HEK293 (cell line): ENCODE data around the gene SOAT2.

Experiments
- CTCF ChIA-PET: fragments of 350-600 bp; formaldehyde crosslinking; extraction: SDS; loops from one replicate; lab custom pipeline; 2021; ENCODE audit warnings: antibody characterized with exemption; lab: Yijun Ruan, JAX
- POLR2A ChIA-PET: fragments of 300-600 bp; formaldehyde crosslinking; extraction: SDS; loops from one replicate; lab custom pipeline; 2020; ENCODE audit warnings: antibody characterized with exemption, inconsistent platforms; lab: Yijun Ruan, JAX
- H3K27ac ChIP-seq: fragments of 200-500 bp; sonication (Bioruptor generic); 2 replicates; pipeline ENCODE4 v1.5.1; 2014; ENCODE audit warnings: low read depth, low read length, control low read depth, inconsistent platforms; ENCODE audit errors: extremely low read depth
- H3K36me3 ChIP-seq, 2 experiments: fragments of 200-500 bp in 1 of 2; sonication (Bioruptor generic) in 1 of 2; 1 replicate in 1 of 2; 2 replicates in 1 of 2; pipeline ENCODE4 v1.5.1; 2014 to 2017; ENCODE audit warnings: inconsistent platforms in 2 of 2, low read length in 2 of 2; ENCODE audit not compliant: control insufficient read depth in 2 of 2, insufficient read depth in 1 of 2
- H3K4me1 ChIP-seq: fragments of 200-500 bp; sonication (Bioruptor generic); 2 replicates; pipeline ENCODE4 v1.5.1; 2014; ENCODE audit warnings: mild to moderate bottlenecking, low read length, inconsistent platforms; ENCODE audit not compliant: control insufficient read depth, insufficient read depth
- H3K4me3 ChIP-seq: 2 replicates; pipeline ENCODE4 v1.5.1; 2011; ENCODE audit warnings: low read depth, mild to moderate bottlenecking, control low read depth, low read length, moderate library complexity
- H3K9me3 ChIP-seq: fragments of 200-500 bp; sonication (Bioruptor generic); 2 replicates; pipeline ENCODE4 v1.5.1; 2014; ENCODE audit warnings: low read depth, low read length, inconsistent platforms; ENCODE audit not compliant: control insufficient read depth, insufficient read depth
- BCL11A ChIP-seq: fragments of 450-650 bp; formaldehyde crosslinking; IDR thresholded peaks from 2 replicates; pipeline ENCODE4 v1.5.1; 2016; ENCODE audit warnings: low read depth, missing biosample characterization, missing genetic modification characterization
- IKZF3 ChIP-seq: fragments of 450-650 bp; IDR thresholded peaks from 2 replicates; pipeline ENCODE4 v1.5.0; 2018; ENCODE audit warnings: missing biosample characterization, mild to moderate bottlenecking, missing genetic modification characterization, moderate library complexity
- KLF1 ChIP-seq: fragments of 450-650 bp; formaldehyde crosslinking; IDR thresholded peaks from 2 replicates; pipeline ENCODE4 v1.5.1; 2016; ENCODE audit warnings: missing biosample characterization, missing genetic modification characterization
- SP7 ChIP-seq: fragments of 450-650 bp; formaldehyde crosslinking; IDR thresholded peaks from 2 replicates; pipeline ENCODE4 v1.5.1; 2016; ENCODE audit warnings: missing biosample characterization, missing genetic modification characterization
- ZBTB17 ChIP-seq: fragments of 450-650 bp; formaldehyde crosslinking; IDR thresholded peaks from 2 replicates; pipeline ENCODE4 v1.5.1; 2016; ENCODE audit warnings: missing biosample characterization, missing genetic modification characterization
- ZBTB48 ChIP-seq: fragments of 450-650 bp; formaldehyde crosslinking; IDR thresholded peaks from 2 replicates; pipeline ENCODE4 v1.5.1; 2016; ENCODE audit warnings: missing biosample characterization, missing genetic modification characterization
- ZBTB8A ChIP-seq: fragments of 450-650 bp; formaldehyde crosslinking; IDR thresholded peaks from 2 replicates; pipeline ENCODE4 v1.5.1; 2016; ENCODE audit warnings: missing biosample characterization, missing genetic modification characterization
- ZEB2 ChIP-seq: fragments of 450-650 bp; formaldehyde crosslinking; IDR thresholded peaks from 2 replicates; pipeline ENCODE4 v1.5.1; 2016; ENCODE audit warnings: missing biosample characterization, missing genetic modification characterization
- ZFHX2 ChIP-seq: fragments of 450-650 bp; formaldehyde crosslinking; conservative IDR thresholded peaks from 2 replicates; pipeline ENCODE4 v1.5.1; 2016; ENCODE audit warnings: missing biosample characterization, missing genetic modification characterization
- ZFP37 ChIP-seq: fragments of 450-650 bp; formaldehyde crosslinking; IDR thresholded peaks from 2 replicates; pipeline ENCODE4 v1.5.1; 2016; ENCODE audit warnings: missing biosample characterization, missing genetic modification characterization
- ZFP69B ChIP-seq: fragments of 450-650 bp; formaldehyde crosslinking; IDR thresholded peaks from 2 replicates; pipeline ENCODE4 v1.5.1; 2016; ENCODE audit warnings: missing biosample characterization, missing genetic modification characterization
- ZNF140 ChIP-seq: fragments of 450-650 bp; formaldehyde crosslinking; IDR thresholded peaks from 2 replicates; pipeline ENCODE4 v1.5.1; 2016; ENCODE audit warnings: missing biosample characterization, missing genetic modification characterization
- ZNF24 ChIP-seq: fragments of 450-650 bp; formaldehyde crosslinking; IDR thresholded peaks from 2 replicates; pipeline ENCODE4 v1.5.1; 2016; ENCODE audit warnings: missing biosample characterization, missing genetic modification characterization
- ZNF423 ChIP-seq: fragments of 450-650 bp; formaldehyde crosslinking; IDR thresholded peaks from 2 replicates; pipeline ENCODE4 v1.5.1; 2016; ENCODE audit warnings: missing biosample characterization, missing genetic modification characterization
- ZNF501 ChIP-seq: fragments of 450-650 bp; formaldehyde crosslinking; IDR thresholded peaks from 2 replicates; pipeline ENCODE4 v1.5.1; 2016; ENCODE audit warnings: missing biosample characterization, missing genetic modification characterization
- ZNF654 ChIP-seq: fragments of 450-650 bp; formaldehyde crosslinking; IDR thresholded peaks from 2 replicates; pipeline ENCODE4 v1.5.1; 2016; ENCODE audit warnings: low read depth, missing biosample characterization, missing genetic modification characterization
- ZNF768 ChIP-seq: fragments of 450-650 bp; formaldehyde crosslinking; IDR thresholded peaks from 2 replicates; pipeline ENCODE4 v1.5.1; 2018; ENCODE audit warnings: missing biosample characterization, mild to moderate bottlenecking, missing genetic modification characterization
- ZNF843 ChIP-seq: fragments of 450-650 bp; formaldehyde crosslinking; IDR thresholded peaks from 2 replicates; pipeline ENCODE4 v1.5.1; 2016; ENCODE audit warnings: missing biosample characterization, missing genetic modification characterization
- TF ChIP-seq, protein P1 (sequence below): fragments of 450-650 bp; formaldehyde crosslinking; IDR thresholded peaks from 2 replicates; pipeline ENCODE4 v1.5.1; 2017; ENCODE audit warnings: missing biosample characterization, mild to moderate bottlenecking, missing genetic modification characterization, moderate library complexity
- TF ChIP-seq, protein P2 (sequence below): fragments of 450-650 bp; formaldehyde crosslinking; IDR thresholded peaks from 2 replicates; pipeline ENCODE4 v1.5.1; 2017; ENCODE audit warnings: missing biosample characterization, missing genetic modification characterization
- TF ChIP-seq, protein P3 (sequence below): fragments of 450-650 bp; formaldehyde crosslinking; optimal IDR thresholded peaks from 2 replicates; pipeline ENCODE3; 2016; ENCODE audit warnings: missing biosample characterization, mild to moderate bottlenecking, missing genetic modification characterization
- TF ChIP-seq, protein P4 (sequence below): fragments of 450-650 bp; formaldehyde crosslinking; IDR thresholded peaks from 2 replicates; pipeline ENCODE4 v1.5.1; 2016; ENCODE audit warnings: missing biosample characterization, missing genetic modification characterization
- TF ChIP-seq, protein P5 (sequence below): fragments of 450-650 bp; formaldehyde crosslinking; conservative IDR thresholded peaks from 2 replicates; pipeline ENCODE4 v1.5.1; 2016; ENCODE audit warnings: low read depth, missing biosample characterization, missing genetic modification characterization

The SOAT2 gene

DNA sequence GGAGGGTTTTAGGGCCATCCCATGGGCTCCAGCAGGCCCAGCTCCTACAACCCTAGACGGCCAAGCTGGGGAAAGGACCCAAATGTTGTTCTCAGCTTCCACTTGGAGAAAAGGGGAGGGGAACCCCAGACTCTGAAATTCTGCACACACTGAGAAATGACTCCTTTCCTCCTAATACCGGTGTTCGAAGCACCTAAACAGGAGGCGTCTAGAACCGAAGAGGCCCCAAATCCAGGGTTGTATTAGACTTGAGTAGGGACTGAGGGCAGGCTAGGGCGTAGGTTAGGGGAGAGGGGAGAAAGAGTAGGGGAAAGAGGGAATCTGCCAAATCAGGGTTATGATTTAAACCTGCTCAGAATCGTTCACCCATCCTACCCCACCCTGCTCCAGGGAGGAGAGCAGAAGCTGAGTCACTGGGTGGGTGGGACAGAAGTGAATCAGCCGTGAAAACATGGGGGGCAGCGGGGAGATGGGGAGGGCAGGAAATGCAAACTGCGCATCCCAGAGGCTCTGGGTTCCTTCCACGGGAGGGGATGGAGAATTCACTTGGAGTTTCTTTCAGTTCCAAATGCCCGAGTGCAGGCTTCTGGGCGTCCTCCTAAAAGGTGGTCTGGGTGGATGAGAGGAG, 4.8 kb upstream of the SOAT2 start (continued):
- TF ChIP-seq, protein P1, sequence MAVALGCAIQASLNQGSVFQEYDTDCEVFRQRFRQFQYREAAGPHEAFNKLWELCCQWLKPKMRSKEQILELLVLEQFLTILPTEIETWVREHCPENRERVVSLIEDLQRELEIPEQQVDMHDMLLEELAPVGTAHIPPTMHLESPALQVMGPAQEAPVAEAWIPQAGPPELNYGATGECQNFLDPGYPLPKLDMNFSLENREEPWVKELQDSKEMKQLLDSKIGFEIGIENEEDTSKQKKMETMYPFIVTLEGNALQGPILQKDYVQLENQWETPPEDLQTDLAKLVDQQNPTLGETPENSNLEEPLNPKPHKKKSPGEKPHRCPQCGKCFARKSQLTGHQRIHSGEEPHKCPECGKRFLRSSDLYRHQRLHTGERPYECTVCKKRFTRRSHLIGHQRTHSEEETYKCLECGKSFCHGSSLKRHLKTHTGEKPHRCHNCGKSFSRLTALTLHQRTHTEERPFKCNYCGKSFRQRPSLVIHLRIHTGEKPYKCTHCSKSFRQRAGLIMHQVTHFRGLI (tag by site-specific recombination): no peak

DNA sequence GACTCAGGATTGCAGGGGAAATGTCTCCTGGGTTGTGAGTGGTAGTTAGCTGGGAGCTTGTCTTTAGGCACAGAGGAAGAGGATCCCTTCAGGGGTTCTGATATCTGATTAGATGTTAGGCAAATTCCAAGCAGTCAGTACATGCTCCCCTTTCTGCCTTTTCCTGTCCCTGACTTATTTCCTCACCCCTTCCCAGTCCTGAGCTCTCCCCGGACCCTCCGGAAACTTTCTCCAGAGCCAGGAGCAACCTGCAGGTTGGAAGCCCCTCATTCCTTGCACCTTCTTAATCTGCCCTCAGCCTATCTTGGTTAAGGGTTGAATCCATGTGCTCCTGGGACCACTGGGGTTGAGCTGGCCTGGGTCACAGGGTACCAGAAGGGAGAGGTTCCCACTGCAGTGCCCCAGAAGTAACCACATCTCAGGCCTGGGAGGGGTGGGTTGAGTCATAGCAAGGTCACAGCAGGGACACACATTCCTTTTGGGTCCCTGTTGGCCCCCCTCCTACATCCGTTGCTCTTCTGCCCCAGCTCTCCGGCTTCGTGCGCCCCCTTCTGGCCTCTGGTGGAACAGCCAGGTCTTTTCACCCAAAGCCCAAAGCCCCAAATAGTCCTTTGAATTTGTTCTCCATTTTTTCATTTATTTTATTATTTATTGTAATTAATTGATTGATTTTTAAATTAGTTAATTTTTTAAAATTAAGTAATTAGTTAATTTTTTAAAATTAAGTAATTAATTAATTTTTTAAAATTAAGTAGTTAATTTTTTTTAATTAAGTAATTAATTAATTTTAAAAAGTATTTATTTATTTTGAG, 4.0 kb upstream of the SOAT2 start:
- no peaks in the 10 kb centered on the region for H3K9me3 ChIP-seq
- ChIA-PET CTCF (interaction anchor here (0.5 to 7.8 kb wide), 34 partner anchors 9 to 518 kb away, joined by 3 to 264 read pairs (median 4); partner anchors contain the start of genes SPRYD3 and TNS2), POLR2A (interaction anchor here (0.5 to 1.8 kb wide), 7 partner anchors 20 to 90 kb away, joined by 3 to 17 read pairs (median 4); partner anchors contain the start of gene SPRYD3)
- H3K27ac ChIP-seq: no peak overlapping the region
- no peaks in the 10 kb centered on the region for H3K36me3 ChIP-seq
- no peak overlapping the region for H3K4me3 ChIP-seq
- H3K4me1 ChIP-seq: peaks cover 3% of the 10 kb centered on the region; the same call in 1 of the 2 replicates
- TF ChIP-seq, protein P2, sequence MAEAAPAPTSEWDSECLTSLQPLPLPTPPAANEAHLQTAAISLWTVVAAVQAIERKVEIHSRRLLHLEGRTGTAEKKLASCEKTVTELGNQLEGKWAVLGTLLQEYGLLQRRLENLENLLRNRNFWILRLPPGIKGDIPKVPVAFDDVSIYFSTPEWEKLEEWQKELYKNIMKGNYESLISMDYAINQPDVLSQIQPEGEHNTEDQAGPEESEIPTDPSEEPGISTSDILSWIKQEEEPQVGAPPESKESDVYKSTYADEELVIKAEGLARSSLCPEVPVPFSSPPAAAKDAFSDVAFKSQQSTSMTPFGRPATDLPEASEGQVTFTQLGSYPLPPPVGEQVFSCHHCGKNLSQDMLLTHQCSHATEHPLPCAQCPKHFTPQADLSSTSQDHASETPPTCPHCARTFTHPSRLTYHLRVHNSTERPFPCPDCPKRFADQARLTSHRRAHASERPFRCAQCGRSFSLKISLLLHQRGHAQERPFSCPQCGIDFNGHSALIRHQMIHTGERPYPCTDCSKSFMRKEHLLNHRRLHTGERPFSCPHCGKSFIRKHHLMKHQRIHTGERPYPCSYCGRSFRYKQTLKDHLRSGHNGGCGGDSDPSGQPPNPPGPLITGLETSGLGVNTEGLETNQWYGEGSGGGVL (tag by site-specific recombination): peak; percentile 66
- TF ChIP-seq IKZF3 (tag by site-specific recombination): peak; percentile 77
- TF ChIP-seq SP7 (tag by site-specific recombination): peak; percentile 73; the same call in 1 of the 2 replicates
- TF ChIP-seq ZNF654 (tag by site-specific recombination): peak; percentile 92
- TF ChIP-seq, protein P3, sequence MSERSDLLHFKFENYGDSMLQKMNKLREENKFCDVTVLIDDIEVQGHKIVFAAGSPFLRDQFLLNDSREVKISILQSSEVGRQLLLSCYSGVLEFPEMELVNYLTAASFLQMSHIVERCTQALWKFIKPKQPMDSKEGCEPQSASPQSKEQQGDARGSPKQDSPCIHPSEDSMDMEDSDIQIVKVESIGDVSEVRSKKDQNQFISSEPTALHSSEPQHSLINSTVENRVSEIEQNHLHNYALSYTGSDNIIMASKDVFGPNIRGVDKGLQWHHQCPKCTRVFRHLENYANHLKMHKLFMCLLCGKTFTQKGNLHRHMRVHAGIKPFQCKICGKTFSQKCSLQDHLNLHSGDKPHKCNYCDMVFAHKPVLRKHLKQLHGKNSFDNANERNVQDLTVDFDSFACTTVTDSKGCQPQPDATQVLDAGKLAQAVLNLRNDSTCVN: peak; percentile 10
- TF ChIP-seq ZBTB48 (tag by site-specific recombination): peak; percentile 54; the same call in 1 of the 2 replicates
- 0 out of 2 replicates have a peak, but pooled peaks have one; percentile 34 for TF ChIP-seq BCL11A (tag by site-specific recombination)
- TF ChIP-seq KLF1 (tag by site-specific recombination): peak; percentile 52; the same call in 1 of the 2 replicates
- peak; percentile 28; the same call in 1 of the 2 replicates for TF ChIP-seq ZFHX2 (tag by site-specific recombination)
- TF ChIP-seq, protein P4, sequence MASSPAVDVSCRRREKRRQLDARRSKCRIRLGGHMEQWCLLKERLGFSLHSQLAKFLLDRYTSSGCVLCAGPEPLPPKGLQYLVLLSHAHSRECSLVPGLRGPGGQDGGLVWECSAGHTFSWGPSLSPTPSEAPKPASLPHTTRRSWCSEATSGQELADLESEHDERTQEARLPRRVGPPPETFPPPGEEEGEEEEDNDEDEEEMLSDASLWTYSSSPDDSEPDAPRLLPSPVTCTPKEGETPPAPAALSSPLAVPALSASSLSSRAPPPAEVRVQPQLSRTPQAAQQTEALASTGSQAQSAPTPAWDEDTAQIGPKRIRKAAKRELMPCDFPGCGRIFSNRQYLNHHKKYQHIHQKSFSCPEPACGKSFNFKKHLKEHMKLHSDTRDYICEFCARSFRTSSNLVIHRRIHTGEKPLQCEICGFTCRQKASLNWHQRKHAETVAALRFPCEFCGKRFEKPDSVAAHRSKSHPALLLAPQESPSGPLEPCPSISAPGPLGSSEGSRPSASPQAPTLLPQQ: peak; percentile 58; the same call in 1 of the 2 replicates
- peak; percentile 85 for TF ChIP-seq ZBTB17 (tag by site-specific recombination)
- TF ChIP-seq, protein P5, sequence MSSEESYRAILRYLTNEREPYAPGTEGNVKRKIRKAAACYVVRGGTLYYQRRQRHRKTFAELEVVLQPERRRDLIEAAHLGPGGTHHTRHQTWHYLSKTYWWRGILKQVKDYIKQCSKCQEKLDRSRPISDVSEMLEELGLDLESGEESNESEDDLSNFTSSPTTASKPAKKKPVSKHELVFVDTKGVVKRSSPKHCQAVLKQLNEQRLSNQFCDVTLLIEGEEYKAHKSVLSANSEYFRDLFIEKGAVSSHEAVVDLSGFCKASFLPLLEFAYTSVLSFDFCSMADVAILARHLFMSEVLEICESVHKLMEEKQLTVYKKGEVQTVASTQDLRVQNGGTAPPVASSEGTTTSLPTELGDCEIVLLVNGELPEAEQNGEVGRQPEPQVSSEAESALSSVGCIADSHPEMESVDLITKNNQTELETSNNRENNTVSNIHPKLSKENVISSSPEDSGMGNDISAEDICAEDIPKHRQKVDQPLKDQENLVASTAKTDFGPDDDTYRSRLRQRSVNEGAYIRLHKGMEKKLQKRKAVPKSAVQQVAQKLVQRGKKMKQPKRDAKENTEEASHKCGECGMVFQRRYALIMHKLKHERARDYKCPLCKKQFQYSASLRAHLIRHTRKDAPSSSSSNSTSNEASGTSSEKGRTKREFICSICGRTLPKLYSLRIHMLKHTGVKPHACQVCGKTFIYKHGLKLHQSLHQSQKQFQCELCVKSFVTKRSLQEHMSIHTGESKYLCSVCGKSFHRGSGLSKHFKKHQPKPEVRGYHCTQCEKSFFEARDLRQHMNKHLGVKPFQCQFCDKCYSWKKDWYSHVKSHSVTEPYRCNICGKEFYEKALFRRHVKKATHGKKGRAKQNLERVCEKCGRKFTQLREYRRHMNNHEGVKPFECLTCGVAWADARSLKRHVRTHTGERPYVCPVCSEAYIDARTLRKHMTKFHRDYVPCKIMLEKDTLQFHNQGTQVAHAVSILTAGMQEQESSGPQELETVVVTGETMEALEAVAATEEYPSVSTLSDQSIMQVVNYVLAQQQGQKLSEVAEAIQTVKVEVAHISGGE (tag by site-specific recombination): 0 out of 2 replicates have a peak, but pooled peaks have one; percentile 23
- TF ChIP-seq ZNF501 (tag by site-specific recombination): peak; percentile 63; the same call in 1 of the 2 replicates
- no peak for TF ChIP-seq ZNF843 (tag by site-specific recombination)
- peak; percentile 70; the same call in 1 of the 2 replicates for TF ChIP-seq ZFP69B (tag by site-specific recombination)
- TF ChIP-seq ZEB2: peak; percentile 59
- TF ChIP-seq ZNF768 (tag by site-specific recombination): no peak
- peak; percentile 57; the same call in 1 of the 2 replicates for TF ChIP-seq ZNF423 (tag by site-specific recombination)
- no peak for TF ChIP-seq ZNF140
- TF ChIP-seq ZBTB8A (tag by site-specific recombination): peak; percentile 36; the same call in 1 of the 2 replicates
- peak; percentile 63; the same call in 1 of the 2 replicates for TF ChIP-seq ZNF24 (tag by site-specific recombination)
- 0 out of 2 replicates have a peak, but pooled peaks have one; percentile 20 for TF ChIP-seq ZFP37 (tag by site-specific recombination)
